Dendritic cell treated with granulocyte-macrophage colony-stimulating factor and Interleukin-4, amounts not matched to agents 40 ng/mL and 50 ng/mL, for 4 days (primary cell): ENCODE measurements around the gene NDC80.
"Not testable (repeated sequence)": the region's sequence is repeated elsewhere in the genome, so short reads cannot be mapped to it uniquely, and the experiment has no call there.

Experiments used
- H3K27ac Mint-ChIP-seq: one replicate; pipeline ENCODE4 v1.8.0; 2022; ENCODE audit warnings: mild to moderate bottlenecking, mixed read lengths
- H3K27me3 Mint-ChIP-seq: one replicate; pipeline ENCODE4 v1.8.0; 2022; ENCODE audit warnings: mild to moderate bottlenecking, mixed read lengths
- H3K36me3 Mint-ChIP-seq: one replicate; pipeline ENCODE4 v1.8.0; 2022; ENCODE audit warnings: low read depth, mixed read lengths
- H3K4me1 Mint-ChIP-seq: one replicate; pipeline ENCODE4 v1.8.0; 2022; ENCODE audit warnings: low read depth, mixed read lengths
- H3K4me3 Mint-ChIP-seq: one replicate; pipeline ENCODE4 v1.8.0; 2022; ENCODE audit warnings: mild to moderate bottlenecking, moderate library complexity, mixed read lengths
- H3K9me3 Mint-ChIP-seq: one replicate; pipeline ENCODE4 v1.8.0; 2022; ENCODE audit warnings: mixed read lengths
- intact Hi-C: fragments of 100-400 bp; cut with micrococcal nuclease; formaldehyde crosslinking; loops from one replicate; pipeline ENCODE4 v1.15.0; 2022

The NDC80 gene

GRCh38 chr18:2540575-2540974, 30.8 kb upstream of the NDC80 start:
- intact Hi-C loops: loop anchor here (2.0 to 10.0 kb wide), 2 partner anchors 436 to 1676 kb away; no protein-coding TSS in a partner anchor
- H3K27me3 Mint-ChIP-seq: no peaks in the 10 kb centered on the region
- H3K4me3 Mint-ChIP-seq: no peak overlapping the region
- no peak overlapping the region for H3K27ac Mint-ChIP-seq
- no peaks in the 10 kb centered on the region for H3K4me1 Mint-ChIP-seq
- no peaks in the 10 kb centered on the region for H3K9me3 Mint-ChIP-seq
- peaks cover 9% of the 10 kb centered on the region for H3K36me3 Mint-ChIP-seq

GRCh38 chr18:2541925-2542563, 29.3 kb upstream of the NDC80 start:
- H3K27me3 Mint-ChIP-seq, H3K9me3 Mint-ChIP-seq, H3K4me1 Mint-ChIP-seq, H3K4me3 Mint-ChIP-seq, H3K27ac Mint-ChIP-seq: not testable (repeated sequence)
- H3K36me3 Mint-ChIP-seq: peaks cover 15% of the 10 kb centered on the region
- intact Hi-C loops: loop anchor here (1.0 to 10.0 kb wide), 3 partner anchors 203 to 1677 kb away; no protein-coding TSS in a partner anchor

GRCh38 chr18:2545155-2545554, 26.2 kb upstream of the NDC80 start:
- no peaks in the 10 kb centered on the region for H3K9me3 Mint-ChIP-seq
- intact Hi-C loops: loop anchor here (10.0 kb wide), 1 partner anchor 1680 kb away; no protein-coding TSS in a partner anchor
- H3K4me3 Mint-ChIP-seq: no peak overlapping the region
- peaks cover 27% of the 10 kb centered on the region for H3K36me3 Mint-ChIP-seq
- H3K27me3 Mint-ChIP-seq: no peaks in the 10 kb centered on the region
- H3K4me1 Mint-ChIP-seq: no peaks in the 10 kb centered on the region
- no peak overlapping the region for H3K27ac Mint-ChIP-seq

- no peaks in the 10 kb centered on the region for H3K9me3 Mint-ChIP-seq
- peaks cover 42% of the 10 kb centered on the region for H3K36me3 Mint-ChIP-seq
- intact Hi-C loops: loop anchor here (10.0 kb wide), 1 partner anchor 1683 kb away; no protein-coding TSS in a partner anchor
- no peak overlapping the region for H3K27ac Mint-ChIP-seq
- H3K4me1 Mint-ChIP-seq: no peaks in the 10 kb centered on the region
- no peaks in the 10 kb centered on the region for H3K27me3 Mint-ChIP-seq
- H3K4me3 Mint-ChIP-seq: no peak overlapping the region
Measured at GRCh38 chr18:2547477-2548087, 23.8 kb upstream of the NDC80 start.

DNA sequence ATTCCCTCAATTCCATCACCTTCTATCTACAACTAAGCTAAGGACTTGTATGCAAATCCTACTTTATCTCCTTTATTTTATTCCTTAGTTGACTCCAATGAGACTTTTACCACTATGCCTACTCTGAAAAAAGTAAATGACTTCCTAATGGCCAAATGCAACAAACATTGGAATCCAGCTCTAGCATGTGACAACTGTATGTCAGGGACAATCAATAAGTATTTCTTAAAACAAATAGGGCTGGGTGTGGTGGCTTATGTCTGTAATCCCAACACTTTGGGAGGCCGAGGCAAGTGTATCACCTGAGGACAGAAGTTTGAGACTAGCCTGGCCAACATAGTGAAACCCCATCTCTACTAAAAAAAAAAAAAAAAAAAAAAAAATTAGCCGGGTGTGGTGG, 21.9 kb upstream of the NDC80 start:
- Mint-ChIP-seq H3K36me3 (peaks cover 34% of the 10 kb centered on the region), H3K4me1 (no peaks in the 10 kb centered on the region), H3K27ac (no peak overlapping the region), H3K9me3 (no peaks in the 10 kb centered on the region), H3K27me3 (no peaks in the 10 kb centered on the region), H3K4me3 (no peak overlapping the region)
- intact Hi-C loops: loop anchor here (10.0 kb wide), 1 partner anchor 1685 kb away; no protein-coding TSS in a partner anchor

- H3K9me3 Mint-ChIP-seq: no peaks in the 10 kb centered on the region
- intact Hi-C loops: no loop called here
- H3K36me3 Mint-ChIP-seq: peaks cover 39% of the 10 kb centered on the region
- no peaks in the 10 kb centered on the region for H3K27me3 Mint-ChIP-seq
- no peak overlapping the region for H3K4me3 Mint-ChIP-seq
- no peaks in the 10 kb centered on the region for H3K4me1 Mint-ChIP-seq
- no peak overlapping the region for H3K27ac Mint-ChIP-seq
Measured at GRCh38 chr18:2551425-2551824, 19.9 kb upstream of the NDC80 start.

GRCh38 chr18:2554696-2555095, 16.7 kb upstream of the NDC80 start:
- H3K36me3 Mint-ChIP-seq: peaks cover 24% of the 10 kb centered on the region
- intact Hi-C loops: no loop called here
- H3K27ac Mint-ChIP-seq: no peak overlapping the region
- H3K9me3 Mint-ChIP-seq: no peaks in the 10 kb centered on the region
- no peak overlapping the region for H3K4me3 Mint-ChIP-seq
- H3K27me3 Mint-ChIP-seq: no peaks in the 10 kb centered on the region
- H3K4me1 Mint-ChIP-seq: no peaks in the 10 kb centered on the region

DNA sequence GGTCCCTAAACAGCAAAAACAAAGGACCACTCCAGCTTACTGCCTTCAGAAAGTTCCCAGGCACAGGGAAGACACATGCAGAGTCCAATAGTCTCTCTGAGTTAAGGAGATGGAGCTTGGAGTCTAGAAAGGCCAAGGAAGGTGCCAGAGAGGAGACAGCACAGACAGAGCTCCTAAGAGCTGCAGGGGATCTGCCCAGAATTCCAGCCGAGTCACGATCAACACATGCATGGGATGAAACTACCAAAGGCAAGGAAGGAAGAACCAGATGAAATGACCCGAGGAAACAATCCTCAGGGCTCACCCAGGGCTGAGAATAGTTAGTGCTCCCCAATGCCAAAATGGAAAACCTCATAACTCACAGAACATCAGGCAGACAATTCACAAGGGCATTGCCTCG, 15.5 kb upstream of the NDC80 start:
- Mint-ChIP-seq H3K9me3 (no peaks in the 10 kb centered on the region), H3K4me3 (no peak overlapping the region), H3K36me3 (peaks cover 13% of the 10 kb centered on the region), H3K27ac (no peak overlapping the region), H3K4me1 (no peaks in the 10 kb centered on the region), H3K27me3 (no peaks in the 10 kb centered on the region)
- intact Hi-C loops: no loop called here

DNA sequence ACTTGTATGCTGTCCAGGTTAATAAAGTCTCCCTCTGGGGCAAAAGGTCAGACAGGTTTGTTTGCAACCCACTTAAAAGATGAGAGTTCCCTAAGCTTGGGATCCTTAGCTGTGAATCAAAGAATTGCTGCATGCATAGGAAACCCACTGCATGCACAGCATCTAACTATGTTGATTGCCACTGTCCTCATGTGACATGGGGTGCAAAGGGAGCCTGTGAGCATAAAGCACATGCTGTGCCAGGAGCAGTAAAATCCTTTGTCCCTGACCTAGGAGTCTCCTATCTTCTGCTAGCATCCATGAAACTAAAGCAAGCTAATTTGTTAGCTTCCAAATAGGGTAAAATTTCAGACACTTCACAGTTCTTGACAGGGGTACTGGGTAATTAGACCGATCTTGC, 13.8 kb upstream of the NDC80 start:
- intact Hi-C loops: no loop called here
- peaks cover 13% of the 10 kb centered on the region for H3K36me3 Mint-ChIP-seq

GRCh38 chr18:2559249-2559648, 12.1 kb upstream of the NDC80 start:
- H3K27ac Mint-ChIP-seq: no peak overlapping the region
- no peaks in the 10 kb centered on the region for H3K9me3 Mint-ChIP-seq
- intact Hi-C loops: no loop called here
- H3K27me3 Mint-ChIP-seq: no peaks in the 10 kb centered on the region
- no peak overlapping the region for H3K4me3 Mint-ChIP-seq
- no peaks in the 10 kb centered on the region for H3K4me1 Mint-ChIP-seq
- peaks cover 21% of the 10 kb centered on the region for H3K36me3 Mint-ChIP-seq

More for the DNA sequence above, 13.8 kb upstream of the NDC80 start:
- H3K27ac Mint-ChIP-seq: no peak overlapping the region
- no peaks in the 10 kb centered on the region for H3K27me3 Mint-ChIP-seq
- H3K4me1 Mint-ChIP-seq: no peaks in the 10 kb centered on the region
- H3K9me3 Mint-ChIP-seq: no peaks in the 10 kb centered on the region
- no peak overlapping the region for H3K4me3 Mint-ChIP-seq

- Mint-ChIP-seq H3K4me3 (no peak overlapping the region), H3K27me3 (no peaks in the 10 kb centered on the region), H3K36me3 (peaks cover 37% of the 10 kb centered on the region), H3K9me3 (no peaks in the 10 kb centered on the region), H3K27ac (no peak overlapping the region), H3K4me1 (peaks cover 10% of the 10 kb centered on the region)
- intact Hi-C loops: no loop called here
Measured at GRCh38 chr18:2564373-2564772, 7.0 kb upstream of the NDC80 start.

DNA sequence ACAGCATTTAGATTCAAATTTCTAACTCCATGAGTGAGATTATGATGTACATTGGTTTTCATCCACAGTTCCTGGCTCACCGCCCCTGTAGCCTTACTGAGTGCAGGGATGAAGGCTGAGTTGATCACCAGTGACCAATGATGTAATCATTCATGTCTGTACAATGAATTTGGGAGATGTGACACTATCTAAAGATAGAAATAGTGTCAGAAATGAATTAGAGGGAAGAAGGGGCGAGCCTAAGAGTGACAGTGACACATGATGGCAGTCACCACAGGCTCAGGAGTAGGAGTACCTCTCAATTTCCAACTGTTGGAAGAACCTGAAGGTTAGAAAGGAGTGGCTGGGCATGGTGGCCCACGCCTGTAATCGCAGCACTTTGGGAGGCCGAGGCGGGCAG, 3.2 kb upstream of the NDC80 start:
- no peak overlapping the region for H3K27ac Mint-ChIP-seq
- H3K36me3 Mint-ChIP-seq: peaks cover 34% of the 10 kb centered on the region

GRCh38 chr18:2568605-2569004, 2.8 kb upstream of the NDC80 start:
- no peaks in the 10 kb centered on the region for H3K9me3 Mint-ChIP-seq
- no peak overlapping the region for H3K4me3 Mint-ChIP-seq
- intact Hi-C loops: no loop called here
- peaks cover 32% of the 10 kb centered on the region for H3K36me3 Mint-ChIP-seq
- no peak overlapping the region for H3K27ac Mint-ChIP-seq
- peaks cover 28% of the 10 kb centered on the region for H3K4me1 Mint-ChIP-seq
- no peaks in the 10 kb centered on the region for H3K27me3 Mint-ChIP-seq

More for the DNA sequence above, 3.2 kb upstream of the NDC80 start:
- no peak overlapping the region for H3K4me3 Mint-ChIP-seq
- no peaks in the 10 kb centered on the region for H3K27me3 Mint-ChIP-seq
- intact Hi-C loops: no loop called here
- H3K9me3 Mint-ChIP-seq: no peaks in the 10 kb centered on the region
- H3K4me1 Mint-ChIP-seq: peaks cover 28% of the 10 kb centered on the region

GRCh38 chr18:2569338-2570207, 1.8 kb upstream of the NDC80 start:
- Mint-ChIP-seq H3K27me3 (no peaks in the 10 kb centered on the region), H3K9me3 (no peaks in the 10 kb centered on the region), H3K27ac (peak overlapping the region; percentile 15), H3K36me3 (peaks cover 32% of the 10 kb centered on the region), H3K4me3 (no peak overlapping the region), H3K4me1 (peaks cover 28% of the 10 kb centered on the region)
- intact Hi-C loops: no loop called here
